Activated T-helper 2 cell treated with anti-CD3 and anti-CD28 coated beads, Interferon-gamma antibody, Interleukin-2, Interleukin-4, amounts not matched to agents 10 μg/mL and 5 μg/mL and 100 μg/mL, durations not matched to agents 14 hours and 24 hours and 36 hours (primary cell): ENCODE data around the gene ARHGEF5. TPM values are rescaled to one million over a fixed set of nuclear protein-coding genes. Genes with fewer than 3 reads are reported as not detected.
"Not testable (repeated sequence)": the region's sequence is repeated elsewhere in the genome, so short reads cannot be mapped to it uniquely, and the experiment has no call there.

ENCODE experiments used
- DNase-seq: peaks from one replicate; pipeline ENCODE4 v3.0.0; 2021; ENCODE audit warnings: low spot score
- H3K27ac Mint-ChIP-seq: one replicate; pipeline ENCODE4 v1.8.0; 2021; ENCODE audit warnings: mixed read lengths
- H3K27me3 Mint-ChIP-seq: one replicate; pipeline ENCODE4 v1.8.0; 2021; ENCODE audit warnings: low read depth, mixed read lengths
- H3K36me3 Mint-ChIP-seq: one replicate; pipeline ENCODE4 v1.8.0; 2021; ENCODE audit warnings: low read depth, mixed read lengths
- H3K4me1 Mint-ChIP-seq: one replicate; pipeline ENCODE4 v1.8.0; 2021; ENCODE audit warnings: low read depth, mixed read lengths
- H3K4me3 Mint-ChIP-seq: one replicate; pipeline ENCODE4 v1.8.0; 2021; ENCODE audit warnings: low read depth, mild to moderate bottlenecking, moderate library complexity, mixed read lengths
- H3K9me3 Mint-ChIP-seq: one replicate; pipeline ENCODE4 v1.8.0; 2021; ENCODE audit warnings: mixed read lengths
- intact Hi-C: fragments of 100-400 bp; cut with micrococcal nuclease; formaldehyde crosslinking; loops from one replicate; pipeline ENCODE4 v1.15.1; 2023
- total RNA-seq: library from RNA; stranded (reverse); gene quantifications from 2 replicates; pipeline ENCODE4 v1.2.3, GENCODE V29; 2022

ARHGEF5 gene
- total RNA-seq, 1 donor from 2014 or later = 10.8 TPM

DNA sequence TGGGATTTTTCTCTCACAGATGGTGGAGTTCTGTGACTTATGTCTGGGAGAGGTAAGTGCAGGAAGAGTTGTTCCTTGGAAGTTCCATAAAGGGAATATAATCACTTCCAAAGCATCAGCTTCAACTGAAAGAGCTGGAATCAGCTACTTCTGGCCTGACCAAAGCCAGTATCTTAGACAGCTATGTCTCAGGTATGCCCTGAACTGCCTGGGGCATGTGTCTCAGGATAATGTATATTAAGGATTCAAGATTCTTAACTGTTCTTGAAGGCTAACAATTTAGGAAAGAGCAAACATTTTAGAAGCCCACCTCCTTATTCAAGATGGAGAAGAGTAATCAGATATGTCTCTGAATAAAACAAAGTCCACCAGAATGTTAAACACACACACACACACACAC lies 60.7 kb downstream of the ARHGEF5 start:
- intact Hi-C loops = no loop called here

DNA sequence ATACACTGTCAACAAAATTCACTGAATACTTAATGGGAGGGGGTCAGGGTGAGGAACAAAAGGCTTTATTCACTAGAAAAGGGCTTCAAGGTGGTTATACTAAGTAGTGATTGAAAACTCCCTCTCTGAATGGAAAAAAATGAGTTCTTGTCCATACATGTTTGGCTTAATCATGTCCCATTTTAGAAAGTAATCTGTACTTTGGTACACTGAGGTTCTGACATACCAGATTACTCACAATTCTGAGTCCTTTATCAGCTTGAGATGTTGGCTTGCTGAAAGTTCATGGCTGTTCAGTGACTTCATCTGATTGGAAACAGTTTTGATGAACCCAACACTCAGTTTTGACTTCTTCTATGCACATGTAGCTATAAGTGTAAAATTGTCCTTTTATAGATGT lies 61.1 kb downstream of the ARHGEF5 start:
- intact Hi-C loops = no loop called here
- no peak overlapping the region for H3K4me3 Mint-ChIP-seq
- no peak for DNase-seq
- no peaks in the 10 kb centered on the region for H3K4me1 Mint-ChIP-seq
- no peak overlapping the region for H3K27ac Mint-ChIP-seq
- no peaks in the 10 kb centered on the region for H3K36me3 Mint-ChIP-seq
- no peaks in the 10 kb centered on the region for H3K9me3 Mint-ChIP-seq
- peaks cover 9% of the 10 kb centered on the region for H3K27me3 Mint-ChIP-seq

More for the DNA sequence above, 60.7 kb downstream of the ARHGEF5 start:
- Mint-ChIP-seq H3K4me1 (no peaks in the 10 kb centered on the region), H3K4me3 (no peak overlapping the region), H3K27ac (no peak overlapping the region), H3K36me3 (no peaks in the 10 kb centered on the region), H3K9me3 (no peaks in the 10 kb centered on the region), H3K27me3 (peaks cover 9% of the 10 kb centered on the region)
- DNase-seq = no peak

DNA sequence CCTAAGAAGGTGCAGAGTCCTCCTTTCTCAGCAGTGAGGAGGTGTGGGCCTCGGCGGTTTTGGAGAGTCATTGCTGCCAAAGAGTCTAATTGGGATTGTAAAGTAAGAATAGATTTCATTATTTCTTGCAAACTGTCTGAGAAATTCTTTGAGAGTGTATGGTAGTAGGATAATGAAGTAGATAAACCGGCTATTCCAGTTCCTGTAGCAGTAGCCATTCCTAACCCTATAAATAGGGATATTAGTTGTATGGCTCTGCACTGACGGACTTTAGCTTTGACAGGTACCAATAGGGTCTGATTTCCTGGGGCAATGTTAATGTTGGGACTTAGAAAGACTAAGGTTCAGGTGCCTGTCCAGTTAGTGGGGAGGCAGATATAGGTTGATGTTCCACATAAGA lies 63.7 kb downstream of the ARHGEF5 start:
- H3K9me3 Mint-ChIP-seq, H3K27me3 Mint-ChIP-seq, H3K4me1 Mint-ChIP-seq, H3K4me3 Mint-ChIP-seq, H3K27ac Mint-ChIP-seq, H3K36me3 Mint-ChIP-seq, intact Hi-C loops, DNase-seq: not testable (repeated sequence)

DNA sequence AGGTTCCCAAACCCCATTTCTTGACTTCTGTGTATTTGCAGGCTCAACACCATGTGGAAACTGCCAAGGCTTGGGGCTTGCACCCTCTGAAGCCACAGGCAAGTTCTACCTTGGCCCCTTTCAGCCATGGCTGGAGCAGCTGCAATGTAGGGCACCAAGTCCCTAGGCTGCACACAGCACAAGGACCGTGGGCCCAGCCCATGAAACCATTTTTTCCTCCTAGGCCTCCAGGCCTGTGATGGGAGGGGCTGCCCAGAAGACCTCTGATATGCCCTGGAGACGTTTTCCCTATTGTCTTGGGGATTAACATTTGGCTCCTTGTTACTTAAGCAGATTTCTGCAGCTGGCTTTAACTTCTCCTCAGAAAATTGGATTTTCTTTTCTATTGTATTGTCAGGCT lies 72.3 kb downstream of the ARHGEF5 start:
- H3K27me3 Mint-ChIP-seq, DNase-seq: not testable (repeated sequence)
- peaks cover 27% of the 10 kb centered on the region for H3K9me3 Mint-ChIP-seq

DNA sequence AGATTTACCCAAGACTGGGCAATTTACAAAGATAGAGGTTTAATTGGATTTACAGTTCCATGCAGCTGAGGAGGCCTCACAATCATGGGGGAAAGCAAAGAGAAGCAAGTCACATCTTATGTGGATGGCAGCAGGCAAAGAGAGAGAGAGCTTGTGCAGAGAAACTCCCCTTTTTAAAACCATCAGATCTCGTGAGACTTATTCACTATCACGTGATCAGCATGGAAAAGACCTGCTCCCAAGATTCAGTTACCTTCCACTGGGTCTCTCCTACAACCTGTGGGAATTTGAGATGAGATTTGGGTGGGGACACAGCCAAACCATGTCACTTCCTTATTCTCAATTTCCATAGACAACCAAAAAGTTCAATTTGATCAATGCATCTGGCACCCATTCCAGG lies 73.2 kb downstream of the ARHGEF5 start:
- DNase-seq = no peak
- no peak overlapping the region for H3K27ac Mint-ChIP-seq
- no peaks in the 10 kb centered on the region for H3K27me3 Mint-ChIP-seq
- H3K4me1 Mint-ChIP-seq = no peaks in the 10 kb centered on the region
- peaks cover 27% of the 10 kb centered on the region for H3K9me3 Mint-ChIP-seq
- H3K4me3 Mint-ChIP-seq = no peak overlapping the region
- H3K36me3 Mint-ChIP-seq = peaks cover 3% of the 10 kb centered on the region
- intact Hi-C loops = no loop called here

More for the DNA sequence above, 72.3 kb downstream of the ARHGEF5 start:
- H3K4me1 Mint-ChIP-seq, H3K4me3 Mint-ChIP-seq, H3K36me3 Mint-ChIP-seq, intact Hi-C loops, H3K27ac Mint-ChIP-seq: not testable (repeated sequence)

Other genes starting within 250 kb of the ARHGEF5 start
- gene OR2A2, start 245.8 kb upstream of the ARHGEF5 start, total RNA-seq = not detected in 2 replicates
- gene OR2A14, start 232.2 kb upstream of the ARHGEF5 start, total RNA-seq = not detected in 2 replicates
- 1.2 and 1.6 TPM in 2 replicates for gene CTAGE4, start 171.9 kb upstream of the ARHGEF5 start, total RNA-seq
- 3.6 and 4.1 TPM in 2 replicates for gene ARHGEF35, start 159.6 kb upstream of the ARHGEF5 start, total RNA-seq
- 0.09 TPM in 1 of 2 replicates, not detected in the other for gene OR2A42, start 115.8 kb upstream of the ARHGEF5 start, total RNA-seq
- 2.2 and 2.5 TPM in 2 replicates for gene OR2A7, start 90.6 kb upstream of the ARHGEF5 start, total RNA-seq
- gene CTAGE8, start 86.1 kb upstream of the ARHGEF5 start, total RNA-seq = 1.2 and 2.1 TPM in 2 replicates
- gene OR2A1, start 43.0 kb upstream of the ARHGEF5 start, total RNA-seq = not detected in 2 replicates
- not detected in 2 replicates for gene NOBOX, start 48.3 kb downstream of the ARHGEF5 start, total RNA-seq